Osteocyte (in vitro differentiated cells): ENCODE data around the gene TJP3. TPM values are rescaled to one million over a fixed set of nuclear protein-coding genes. Genes with fewer than 3 reads are reported as not detected.

ENCODE experiments used
- DNase-seq: peaks from one replicate; pipeline ENCODE4 v3.0.0; 2021; ENCODE audit warnings: mixed read lengths; ENCODE audit not compliant: unreplicated experiment; ENCODE audit errors: extremely low spot score
- H3K27ac Mint-ChIP-seq: one replicate; pipeline ENCODE4 v1.8.0; 2021; ENCODE audit warnings: mild to moderate bottlenecking, mixed read lengths; ENCODE audit not compliant: unreplicated experiment
- H3K27me3 Mint-ChIP-seq: one replicate; pipeline ENCODE4 v1.8.0; 2021; ENCODE audit warnings: mixed read lengths; ENCODE audit not compliant: unreplicated experiment
- H3K36me3 Mint-ChIP-seq: one replicate; pipeline ENCODE4 v1.8.0; 2021; ENCODE audit warnings: mixed read lengths; ENCODE audit not compliant: unreplicated experiment
- H3K4me1 Mint-ChIP-seq: one replicate; pipeline ENCODE4 v1.8.0; 2021; ENCODE audit warnings: mixed read lengths; ENCODE audit not compliant: unreplicated experiment
- H3K4me3 Mint-ChIP-seq: one replicate; pipeline ENCODE4 v1.8.0; 2021; ENCODE audit warnings: mild to moderate bottlenecking, moderate library complexity, mixed read lengths; ENCODE audit not compliant: unreplicated experiment
- H3K9me3 Mint-ChIP-seq: one replicate; pipeline ENCODE4 v1.8.0; 2021; ENCODE audit warnings: mixed read lengths; ENCODE audit not compliant: unreplicated experiment
- CTCF ChIP-seq: fragments of 200-600 bp; sonication (generic); IDR thresholded peaks from 2 replicates; pipeline ENCODE4 v1.5.0; 2021; ENCODE audit warnings: antibody characterized with exemption, mild to moderate bottlenecking, moderate library complexity
- total RNA-seq: library from RNA; stranded (reverse); gene quantifications from 2 replicates; pipeline ENCODE4 v1.2.1, GENCODE V29; 2021

The TJP3 gene
- total RNA-seq, 1 donor from 2014 or later = not detected

GRCh38 chr19:3734310-3734600 is 26.1 kb downstream of the TJP3 start:
- DNase-seq = no peak
- H3K4me1 Mint-ChIP-seq = no peaks in the 10 kb centered on the region
- H3K9me3 Mint-ChIP-seq = no peaks in the 10 kb centered on the region
- no peaks in the 10 kb centered on the region for H3K27me3 Mint-ChIP-seq
- no peak for TF ChIP-seq CTCF
- no peaks in the 10 kb centered on the region for H3K36me3 Mint-ChIP-seq
- H3K27ac Mint-ChIP-seq = no peak overlapping the region
- H3K4me3 Mint-ChIP-seq = no peak overlapping the region

- no peaks in the 10 kb centered on the region for H3K9me3 Mint-ChIP-seq
- TF ChIP-seq CTCF = no peak
- DNase-seq = no peak
- no peak overlapping the region for H3K27ac Mint-ChIP-seq
- H3K36me3 Mint-ChIP-seq = no peaks in the 10 kb centered on the region
- H3K4me1 Mint-ChIP-seq = no peaks in the 10 kb centered on the region
- no peak overlapping the region for H3K4me3 Mint-ChIP-seq
- H3K27me3 Mint-ChIP-seq = no peaks in the 10 kb centered on the region
Observed at GRCh38 chr19:3736106-3736724, 28.0 kb downstream of the TJP3 start.

- Mint-ChIP-seq H3K36me3 (no peaks in the 10 kb centered on the region), H3K27me3 (no peaks in the 10 kb centered on the region), H3K4me3 (no peak overlapping the region), H3K27ac (no peak overlapping the region), H3K4me1 (no peaks in the 10 kb centered on the region), H3K9me3 (no peaks in the 10 kb centered on the region)
- DNase-seq = no peak
- no peak for TF ChIP-seq CTCF
Observed at GRCh38 chr19:3737487-3738205, 29.5 kb downstream of the TJP3 start.

GRCh38 chr19:3738477-3739220 is 30.5 kb downstream of the TJP3 start:
- H3K4me1 Mint-ChIP-seq = no peaks in the 10 kb centered on the region
- no peak for TF ChIP-seq CTCF
- no peaks in the 10 kb centered on the region for H3K36me3 Mint-ChIP-seq
- H3K9me3 Mint-ChIP-seq = no peaks in the 10 kb centered on the region
- no peak for DNase-seq
- no peaks in the 10 kb centered on the region for H3K27me3 Mint-ChIP-seq
- no peak overlapping the region for H3K27ac Mint-ChIP-seq
- H3K4me3 Mint-ChIP-seq = no peak overlapping the region

- no peak overlapping the region for H3K27ac Mint-ChIP-seq
- H3K36me3 Mint-ChIP-seq = no peaks in the 10 kb centered on the region
- H3K4me1 Mint-ChIP-seq = no peaks in the 10 kb centered on the region
- no peaks in the 10 kb centered on the region for H3K27me3 Mint-ChIP-seq
- no peak for DNase-seq
- no peak overlapping the region for H3K4me3 Mint-ChIP-seq
- TF ChIP-seq CTCF = no peak
- no peaks in the 10 kb centered on the region for H3K9me3 Mint-ChIP-seq
Observed at GRCh38 chr19:3740431-3740830, 32.2 kb downstream of the TJP3 start.
